Measurements from ENCODE around the gene SAP25.

Gene SAP25

GRCh38 chr7:100595188-100595587 is 21.5 kb upstream of the SAP25 start:
- H2AFZ ChIP-seq (ENCODE audit: low read depth, low read length): no peak overlapping the region
- H3K79me2 ChIP-seq (ENCODE audit: low read length): no peaks in the 10 kb centered on the region
- H3K27ac ChIP-seq (ENCODE audit: low read length): no peak overlapping the region
- TF ChIP-seq EZH2phosphoT487 (IDR thresholded peaks at IDR 0.05; ENCODE audit: low read depth): no peak
- TF ChIP-seq, protein P1, sequence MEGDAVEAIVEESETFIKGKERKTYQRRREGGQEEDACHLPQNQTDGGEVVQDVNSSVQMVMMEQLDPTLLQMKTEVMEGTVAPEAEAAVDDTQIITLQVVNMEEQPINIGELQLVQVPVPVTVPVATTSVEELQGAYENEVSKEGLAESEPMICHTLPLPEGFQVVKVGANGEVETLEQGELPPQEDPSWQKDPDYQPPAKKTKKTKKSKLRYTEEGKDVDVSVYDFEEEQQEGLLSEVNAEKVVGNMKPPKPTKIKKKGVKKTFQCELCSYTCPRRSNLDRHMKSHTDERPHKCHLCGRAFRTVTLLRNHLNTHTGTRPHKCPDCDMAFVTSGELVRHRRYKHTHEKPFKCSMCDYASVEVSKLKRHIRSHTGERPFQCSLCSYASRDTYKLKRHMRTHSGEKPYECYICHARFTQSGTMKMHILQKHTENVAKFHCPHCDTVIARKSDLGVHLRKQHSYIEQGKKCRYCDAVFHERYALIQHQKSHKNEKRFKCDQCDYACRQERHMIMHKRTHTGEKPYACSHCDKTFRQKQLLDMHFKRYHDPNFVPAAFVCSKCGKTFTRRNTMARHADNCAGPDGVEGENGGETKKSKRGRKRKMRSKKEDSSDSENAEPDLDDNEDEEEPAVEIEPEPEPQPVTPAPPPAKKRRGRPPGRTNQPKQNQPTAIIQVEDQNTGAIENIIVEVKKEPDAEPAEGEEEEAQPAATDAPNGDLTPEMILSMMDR (IDR thresholded peaks at IDR 0.05; ENCODE audit: low read depth, low read length): no peak
- H3K4me1 ChIP-seq (ENCODE audit: low read length): no peaks in the 10 kb centered on the region
- no peaks in the 10 kb centered on the region for H3K36me3 ChIP-seq (replicated peaks; ENCODE audit: low read depth, low read length)
- H3K27me3 ChIP-seq (ENCODE audit: low read depth, low read length): no peaks in the 10 kb centered on the region
- H3K4me3 ChIP-seq (ENCODE audit: low read length): no peak overlapping the region
- no peak overlapping the region for H3K9ac ChIP-seq (ENCODE audit: low read length)
- H3K9me3 ChIP-seq (ENCODE audit: insufficient read depth, low read length): no peaks in the 10 kb centered on the region
- H4K20me1 ChIP-seq (ENCODE audit: insufficient read depth, low read length): no peaks in the 10 kb centered on the region
- H3K4me2 ChIP-seq (ENCODE audit: low read length): no peak overlapping the region

DNA sequence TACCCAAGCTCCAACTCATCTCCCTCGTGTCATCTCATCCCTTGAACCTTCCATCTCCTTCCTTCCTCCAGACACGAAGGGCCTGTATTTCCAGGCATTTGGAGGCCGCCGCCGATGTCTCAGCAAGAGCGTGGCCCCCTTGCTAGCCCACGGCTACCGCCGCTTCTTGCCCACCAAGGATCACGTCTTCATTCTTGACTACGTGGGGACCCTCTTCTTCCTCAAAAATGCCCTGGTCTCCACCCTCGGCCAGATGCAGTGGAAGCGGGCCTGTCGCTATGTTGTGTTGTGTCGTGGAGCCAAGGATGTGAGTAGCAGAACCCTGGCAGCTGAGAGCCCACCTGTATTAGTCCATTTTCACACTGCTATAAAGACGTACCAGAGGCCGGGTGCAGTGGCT is 17.9 kb upstream of the SAP25 start:
- 0 out of 2 replicates have a peak, but pooled peaks cover 3% of the 10 kb centered on the region for H3K4me1 ChIP-seq (ENCODE audit: low read length)
- no peaks in the 10 kb centered on the region for H3K79me2 ChIP-seq (ENCODE audit: low read length)
- H3K4me3 ChIP-seq (ENCODE audit: low read length): no peak overlapping the region
- H2AFZ ChIP-seq (ENCODE audit: low read depth, low read length): no peak overlapping the region
- no peaks in the 10 kb centered on the region for H4K20me1 ChIP-seq (ENCODE audit: insufficient read depth, low read length)
- H3K27ac ChIP-seq (ENCODE audit: low read length): no peak overlapping the region
- TF ChIP-seq EZH2phosphoT487 (IDR thresholded peaks at IDR 0.05; ENCODE audit: low read depth): no peak
- TF ChIP-seq, protein P1 (IDR thresholded peaks at IDR 0.05; ENCODE audit: low read depth, low read length): no peak
- H3K4me2 ChIP-seq (ENCODE audit: low read length): no peak overlapping the region
- H3K36me3 ChIP-seq (replicated peaks; ENCODE audit: low read depth, low read length): no peaks in the 10 kb centered on the region
- H3K27me3 ChIP-seq (ENCODE audit: low read depth, low read length): 0 out of 2 replicates have a peak, but pooled peaks cover 6% of the 10 kb centered on the region
- no peaks in the 10 kb centered on the region for H3K9me3 ChIP-seq (ENCODE audit: insufficient read depth, low read length)
- H3K9ac ChIP-seq (ENCODE audit: low read length): no peak overlapping the region

- no peak overlapping the region for H3K4me3 ChIP-seq (ENCODE audit: low read length)
- H3K4me1 ChIP-seq (ENCODE audit: low read length): peaks cover 3% of the 10 kb centered on the region; the same call in 1 of the 2 replicates
- no peak overlapping the region for H3K9ac ChIP-seq (ENCODE audit: low read length)
- H3K36me3 ChIP-seq (replicated peaks; ENCODE audit: low read depth, low read length): no peaks in the 10 kb centered on the region
- no peaks in the 10 kb centered on the region for H3K9me3 ChIP-seq (ENCODE audit: insufficient read depth, low read length)
- H3K27ac ChIP-seq (ENCODE audit: low read length): no peak overlapping the region
- 0 out of 2 replicates have a peak, but pooled peaks cover 6% of the 10 kb centered on the region for H3K27me3 ChIP-seq (ENCODE audit: low read depth, low read length)
- H3K4me2 ChIP-seq (ENCODE audit: low read length): no peak overlapping the region
- TF ChIP-seq, protein P1 (IDR thresholded peaks at IDR 0.05; ENCODE audit: low read depth, low read length): no peak
- TF ChIP-seq EZH2phosphoT487 (IDR thresholded peaks at IDR 0.05; ENCODE audit: low read depth): no peak
- no peak overlapping the region for H2AFZ ChIP-seq (ENCODE audit: low read depth, low read length)
- H3K79me2 ChIP-seq (ENCODE audit: low read length): peaks cover 4% of the 10 kb centered on the region
- no peaks in the 10 kb centered on the region for H4K20me1 ChIP-seq (ENCODE audit: insufficient read depth, low read length)
Measured at GRCh38 chr7:100590077-100590737, 16.5 kb upstream of the SAP25 start.

DNA sequence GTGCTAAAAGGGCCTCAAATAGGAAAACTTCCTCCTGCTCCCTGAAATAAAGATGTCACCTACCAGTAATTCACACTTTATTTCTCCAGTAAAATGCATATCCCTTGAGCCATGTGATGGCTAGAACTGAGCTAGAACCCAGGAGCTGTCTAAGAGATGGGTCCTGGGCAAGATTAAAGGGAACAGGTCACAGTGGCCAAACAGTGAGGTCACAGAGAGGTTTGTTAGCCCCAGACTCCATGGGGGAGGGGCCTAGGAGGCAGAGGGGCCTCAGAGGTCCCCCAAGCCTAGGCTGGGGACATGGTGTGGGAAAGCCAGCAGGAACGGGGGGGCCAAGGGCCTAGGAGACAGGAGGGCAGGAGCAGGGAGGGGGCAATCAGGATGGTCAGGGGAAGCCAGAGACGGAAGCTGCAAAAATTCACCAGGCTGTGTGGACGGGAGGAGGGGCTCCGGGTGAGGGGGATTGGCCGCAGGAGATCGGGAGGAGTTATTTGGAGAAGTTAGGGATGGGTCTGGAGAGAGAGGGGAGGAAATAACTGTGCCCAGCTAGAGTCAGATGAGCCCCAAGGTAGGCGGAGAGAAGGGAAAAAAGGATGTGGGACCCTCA is 15.7 kb upstream of the SAP25 start:
- TF ChIP-seq EZH2phosphoT487 (IDR thresholded peaks at IDR 0.05; ENCODE audit: low read depth): no peak
- TF ChIP-seq, protein P1 (IDR thresholded peaks at IDR 0.05; ENCODE audit: low read depth, low read length): no peak
- no peak overlapping the region for H3K4me2 ChIP-seq (ENCODE audit: low read length)
- no peak overlapping the region for H3K4me3 ChIP-seq (ENCODE audit: low read length)

More for the DNA sequence above, 15.7 kb upstream of the SAP25 start:
- no peaks in the 10 kb centered on the region for H4K20me1 ChIP-seq (ENCODE audit: insufficient read depth, low read length)
- H3K27ac ChIP-seq (ENCODE audit: low read length): no peak overlapping the region
- H2AFZ ChIP-seq (ENCODE audit: low read depth, low read length): no peak overlapping the region
- no peak overlapping the region for H3K9ac ChIP-seq (ENCODE audit: low read length)
- H3K36me3 ChIP-seq (replicated peaks; ENCODE audit: low read depth, low read length): no peaks in the 10 kb centered on the region
- H3K79me2 ChIP-seq (ENCODE audit: low read length): peaks cover 8% of the 10 kb centered on the region
- H3K9me3 ChIP-seq (ENCODE audit: insufficient read depth, low read length): no peaks in the 10 kb centered on the region
- peaks cover 10% of the 10 kb centered on the region for H3K4me1 ChIP-seq (ENCODE audit: low read length)
- 0 out of 2 replicates have a peak, but pooled peaks cover 6% of the 10 kb centered on the region for H3K27me3 ChIP-seq (ENCODE audit: low read depth, low read length)
